ENCODE results near the gene IDH3A.

The IDH3A gene

GRCh38 chr15:78213956-78214355, 64.8 kb downstream of the IDH3A start:
- DNase-seq = no peak
- Histone ChIP-seq H3K27me3 (replicated peaks; ENCODE audit: control insufficient read depth, insufficient read depth, low read length, poor library complexity, severe bottlenecking) (peaks cover 3% of the 10 kb centered on the region), H3K27ac (ENCODE audit: insufficient read depth, low read length, poor library complexity, severe bottlenecking) (no peak overlapping the region), H3K9me3 (ENCODE audit: control insufficient read depth, low read length) (no peaks in the 10 kb centered on the region), H3K4me1 (ENCODE audit: control insufficient read depth, insufficient read depth, low read length, poor library complexity, severe bottlenecking) (no peaks in the 10 kb centered on the region), H3K4me3 (ENCODE audit: insufficient read depth, low read depth, low read length, poor library complexity, severe bottlenecking) (no peak overlapping the region), H3K36me3 (ENCODE audit: control insufficient read depth, insufficient read depth, low read length) (no peaks in the 10 kb centered on the region)

DNA sequence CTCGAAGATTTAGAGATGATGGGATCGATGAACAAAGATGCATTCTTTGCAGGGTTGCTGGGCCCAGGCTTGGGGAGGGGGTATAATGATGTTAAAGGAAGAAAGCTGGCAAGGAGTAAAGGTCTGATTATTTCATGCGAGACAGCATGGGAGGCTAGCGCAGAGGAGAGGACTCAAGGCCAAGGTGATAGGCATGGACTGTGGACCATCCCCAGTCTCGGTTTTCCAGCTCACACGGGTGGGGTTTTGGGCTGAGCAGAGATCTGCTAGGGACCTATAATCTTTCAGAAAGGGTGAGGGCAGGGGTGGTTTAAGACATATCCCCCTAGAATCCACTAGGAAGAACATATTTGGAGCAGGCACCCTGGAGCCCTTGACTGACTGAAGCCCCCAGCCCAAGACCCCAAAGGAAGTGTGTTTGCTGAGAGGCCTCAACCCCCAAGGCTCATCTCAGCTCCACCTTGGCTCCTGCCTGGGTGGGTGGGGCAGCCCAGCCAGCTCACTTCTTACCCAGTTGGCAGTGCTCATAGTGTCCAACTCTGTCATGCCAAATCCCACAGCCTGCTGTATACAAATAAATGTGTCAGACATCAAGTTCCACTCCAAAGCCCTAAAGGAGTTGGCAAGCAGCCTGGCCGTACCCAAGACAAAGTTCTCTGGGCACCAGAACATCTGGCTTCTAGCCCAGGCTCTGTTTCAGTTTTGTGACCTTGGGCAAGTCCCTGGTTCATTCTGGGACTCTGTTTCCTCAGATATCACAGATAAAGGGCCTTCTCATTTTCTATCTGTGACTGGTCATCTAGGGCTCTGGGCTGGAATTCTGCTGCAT, 67.3 kb downstream of the IDH3A start:
- H3K27ac ChIP-seq (ENCODE audit: insufficient read depth, low read length, poor library complexity, severe bottlenecking) = no peak overlapping the region
- no peaks in the 10 kb centered on the region for H3K36me3 ChIP-seq (ENCODE audit: control insufficient read depth, insufficient read depth, low read length)
- peaks cover 3% of the 10 kb centered on the region for H3K27me3 ChIP-seq (replicated peaks; ENCODE audit: control insufficient read depth, insufficient read depth, low read length, poor library complexity, severe bottlenecking)
- no peaks in the 10 kb centered on the region for H3K9me3 ChIP-seq (ENCODE audit: control insufficient read depth, low read length)
- no peak for DNase-seq
- H3K4me3 ChIP-seq (ENCODE audit: insufficient read depth, low read depth, low read length, poor library complexity, severe bottlenecking) = no peak overlapping the region
- no peaks in the 10 kb centered on the region for H3K4me1 ChIP-seq (ENCODE audit: control insufficient read depth, insufficient read depth, low read length, poor library complexity, severe bottlenecking)

DNA sequence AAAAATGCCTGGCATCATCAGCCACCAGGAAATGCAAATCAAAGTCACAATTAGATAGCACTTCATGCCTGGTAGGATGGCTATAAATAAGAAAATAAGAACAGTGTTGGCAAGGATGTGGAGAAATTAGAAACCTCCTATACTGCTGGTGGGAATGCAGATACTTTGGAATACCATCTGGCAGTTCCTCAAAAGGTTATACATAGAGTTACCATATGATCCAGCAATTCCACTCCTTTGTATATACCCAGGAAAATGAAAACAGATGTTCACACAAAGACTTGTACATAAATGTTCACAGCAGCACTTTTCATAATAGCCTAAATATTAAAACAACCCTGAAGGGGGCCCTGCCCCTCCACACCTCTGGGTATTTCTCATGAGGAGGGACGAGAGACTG, 71.6 kb downstream of the IDH3A start:
- DNase-seq = no peak
- Histone ChIP-seq H3K4me3 (ENCODE audit: insufficient read depth, low read depth, low read length, poor library complexity, severe bottlenecking) (no peak overlapping the region), H3K9me3 (ENCODE audit: control insufficient read depth, low read length) (no peaks in the 10 kb centered on the region), H3K27ac (ENCODE audit: insufficient read depth, low read length, poor library complexity, severe bottlenecking) (no peak overlapping the region), H3K36me3 (ENCODE audit: control insufficient read depth, insufficient read depth, low read length) (no peaks in the 10 kb centered on the region), H3K27me3 (replicated peaks; ENCODE audit: control insufficient read depth, insufficient read depth, low read length, poor library complexity, severe bottlenecking) (no peaks in the 10 kb centered on the region), H3K4me1 (ENCODE audit: control insufficient read depth, insufficient read depth, low read length, poor library complexity, severe bottlenecking) (no peaks in the 10 kb centered on the region)

Measured in effector memory CD4-positive, alpha-beta T cell (primary cell).